ENCODE data around the gene TRMT112.

The TRMT112 gene

GRCh38 chr11:64352099-64352994 lies 35.0 kb upstream of the TRMT112 start:
- in situ Hi-C loops (cut with MboI; ENCODE audit: low sequenced_read_pairs): no loop called here

DNA sequence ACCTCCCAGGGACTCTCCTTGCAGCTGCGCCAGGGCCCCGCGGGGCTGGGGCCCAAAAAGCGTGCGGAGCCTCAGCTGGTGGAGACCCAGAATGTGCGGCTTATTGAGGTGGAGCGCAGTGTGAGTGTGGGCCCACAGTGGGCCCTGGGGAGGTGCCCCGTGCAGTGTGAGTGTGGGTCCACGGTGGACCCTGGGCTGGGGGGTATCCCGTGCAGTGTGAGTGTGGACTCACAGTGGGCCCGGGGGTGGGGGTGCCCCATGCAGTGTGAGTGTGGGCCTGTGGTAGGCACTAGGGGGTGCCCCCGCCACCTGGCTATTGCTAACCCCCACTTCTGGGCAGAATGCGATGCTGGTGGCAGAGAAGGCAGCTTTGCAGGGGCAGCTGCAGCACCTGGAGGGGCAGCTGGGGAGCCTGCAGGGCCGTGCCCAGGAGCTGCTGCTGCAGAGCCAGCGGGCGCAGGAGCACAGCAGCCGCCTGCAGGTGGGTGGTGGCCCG lies 33.8 kb upstream of the TRMT112 start:
- in situ Hi-C loops (cut with MboI; ENCODE audit: low sequenced_read_pairs): no loop called here

DNA sequence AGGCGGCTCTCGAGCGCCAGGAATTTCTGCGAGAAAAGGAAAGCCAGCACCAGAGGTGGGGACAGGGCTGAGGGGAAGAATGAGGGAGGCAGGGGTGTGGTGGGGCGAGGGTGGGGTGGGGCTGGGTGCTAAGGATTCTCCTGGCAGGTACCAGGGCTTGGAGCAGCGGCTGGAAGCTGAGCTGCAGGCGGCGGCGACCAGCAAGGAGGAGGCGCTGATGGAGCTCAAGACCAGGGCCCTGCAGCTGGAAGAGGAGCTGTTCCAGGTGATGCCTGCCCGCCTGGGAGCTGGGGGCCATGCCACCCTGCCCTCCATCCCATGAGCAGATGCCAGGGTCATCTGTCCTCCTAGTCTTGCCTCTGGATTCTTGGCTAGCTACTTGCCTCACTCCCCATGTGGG lies 32.0 kb upstream of the TRMT112 start:
- in situ Hi-C loops (cut with MboI; ENCODE audit: low sequenced_read_pairs): no loop called here

- in situ Hi-C loops (cut with MboI; ENCODE audit: low sequenced_read_pairs): no loop called here
These were observed 31.6 kb upstream of the TRMT112 start for GRCh38 chr11:64349025-64349387.

- in situ Hi-C loops (cut with MboI; ENCODE audit: low sequenced_read_pairs): no loop called here
These were observed 31.1 kb upstream of the TRMT112 start for GRCh38 chr11:64348383-64349024.

DNA sequence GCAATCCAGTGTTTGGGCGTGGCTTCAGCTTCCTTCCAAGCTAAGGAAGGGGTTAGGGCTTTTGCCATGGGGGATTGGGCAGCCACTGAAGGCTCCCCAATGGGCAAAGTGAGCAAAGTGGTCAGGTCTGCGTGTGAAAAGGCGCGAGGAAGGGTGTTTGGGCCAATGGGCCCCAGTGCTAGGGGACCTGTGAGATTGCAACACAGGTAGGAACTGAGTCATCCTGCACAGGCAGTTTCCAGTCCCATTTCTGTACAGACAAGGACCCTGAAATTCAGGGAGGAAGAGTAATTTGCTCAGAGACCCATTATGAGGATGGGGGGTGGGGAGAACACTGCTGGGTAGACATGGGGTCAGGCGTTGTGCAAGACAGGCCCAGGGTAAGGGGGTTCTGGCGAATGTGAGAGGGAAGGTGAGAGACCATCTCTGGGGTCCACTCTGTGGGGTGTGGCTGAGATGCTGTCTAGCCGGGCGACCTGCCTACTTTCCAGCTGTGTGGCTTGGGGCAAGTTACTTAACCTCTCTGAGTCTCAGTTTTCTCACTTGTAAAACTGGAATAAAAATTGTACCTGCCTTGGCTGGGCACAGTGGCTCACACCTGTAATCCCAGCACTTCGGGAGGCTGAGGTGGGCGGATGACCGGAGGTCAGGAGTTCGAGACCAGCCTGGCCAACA lies 30.0 kb upstream of the TRMT112 start:
- in situ Hi-C loops (cut with MboI; ENCODE audit: low sequenced_read_pairs): no loop called here

DNA sequence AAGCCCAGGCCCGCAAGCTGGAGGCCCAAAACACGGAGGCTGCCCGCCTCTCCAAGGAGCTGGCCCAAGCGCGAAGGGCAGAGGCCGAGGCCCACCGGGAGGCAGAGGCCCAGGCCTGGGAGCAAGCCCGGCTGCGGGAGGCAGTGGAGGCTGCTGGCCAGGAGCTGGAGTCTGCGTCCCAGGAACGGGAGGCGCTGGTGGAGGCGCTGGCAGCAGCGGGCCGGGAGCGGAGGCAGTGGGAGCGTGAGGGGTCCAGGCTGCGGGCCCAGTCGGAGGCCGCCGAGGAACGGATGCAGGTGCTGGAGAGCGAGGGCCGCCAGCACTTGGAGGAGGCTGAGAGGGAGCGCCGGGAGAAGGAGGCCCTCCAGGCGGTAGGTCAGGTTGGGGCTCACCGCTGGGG lies 27.4 kb upstream of the TRMT112 start:
- in situ Hi-C loops (cut with MboI; ENCODE audit: low sequenced_read_pairs): no loop called here

GRCh38 chr11:64343767-64344559 lies 26.6 kb upstream of the TRMT112 start:
- in situ Hi-C loops (cut with MboI; ENCODE audit: low sequenced_read_pairs): no loop called here

DNA sequence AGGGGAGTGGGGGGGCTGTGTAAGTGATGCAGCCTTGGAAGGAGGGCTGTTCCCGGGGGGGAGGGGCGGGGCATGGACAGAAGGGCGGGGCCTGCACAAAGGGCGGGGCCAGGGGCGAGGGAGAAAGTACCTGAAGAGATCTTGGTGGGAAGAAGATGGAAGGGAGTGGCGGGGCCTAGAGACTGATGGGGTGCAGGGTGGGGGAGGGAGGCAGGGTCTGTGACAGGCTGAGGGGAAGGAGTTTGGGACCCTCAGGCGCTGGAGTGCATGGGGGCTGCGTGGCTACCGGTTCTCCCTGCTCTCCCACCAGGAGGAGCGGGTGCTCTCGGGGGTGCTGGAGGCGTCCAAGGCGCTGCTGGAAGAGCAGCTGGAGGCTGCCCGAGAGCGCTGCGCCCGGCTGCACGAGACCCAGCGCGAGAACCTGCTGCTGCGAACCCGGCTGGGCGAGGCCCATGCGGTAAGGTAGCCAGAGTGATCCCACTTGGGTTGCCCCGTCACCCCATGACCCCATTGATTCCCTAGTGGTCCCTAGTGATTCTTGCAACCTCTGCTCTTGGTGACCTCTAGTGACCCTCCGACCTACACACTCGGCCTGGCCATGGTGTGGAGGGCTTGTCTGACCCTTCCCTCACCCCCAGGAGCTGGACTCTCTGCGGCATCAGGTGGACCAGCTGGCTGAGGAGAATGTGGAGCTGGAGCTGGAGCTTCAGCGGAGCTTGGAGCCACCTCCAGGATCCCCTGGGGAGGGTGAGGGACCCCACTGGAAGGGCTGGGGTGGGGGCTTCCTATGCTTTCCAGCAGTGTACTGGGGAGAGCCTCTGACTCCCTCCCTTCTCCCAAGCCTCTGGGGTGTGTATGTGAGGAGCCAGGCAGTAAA lies 25.7 kb upstream of the TRMT112 start:
- in situ Hi-C loops (cut with MboI; ENCODE audit: low sequenced_read_pairs): no loop called here

DNA sequence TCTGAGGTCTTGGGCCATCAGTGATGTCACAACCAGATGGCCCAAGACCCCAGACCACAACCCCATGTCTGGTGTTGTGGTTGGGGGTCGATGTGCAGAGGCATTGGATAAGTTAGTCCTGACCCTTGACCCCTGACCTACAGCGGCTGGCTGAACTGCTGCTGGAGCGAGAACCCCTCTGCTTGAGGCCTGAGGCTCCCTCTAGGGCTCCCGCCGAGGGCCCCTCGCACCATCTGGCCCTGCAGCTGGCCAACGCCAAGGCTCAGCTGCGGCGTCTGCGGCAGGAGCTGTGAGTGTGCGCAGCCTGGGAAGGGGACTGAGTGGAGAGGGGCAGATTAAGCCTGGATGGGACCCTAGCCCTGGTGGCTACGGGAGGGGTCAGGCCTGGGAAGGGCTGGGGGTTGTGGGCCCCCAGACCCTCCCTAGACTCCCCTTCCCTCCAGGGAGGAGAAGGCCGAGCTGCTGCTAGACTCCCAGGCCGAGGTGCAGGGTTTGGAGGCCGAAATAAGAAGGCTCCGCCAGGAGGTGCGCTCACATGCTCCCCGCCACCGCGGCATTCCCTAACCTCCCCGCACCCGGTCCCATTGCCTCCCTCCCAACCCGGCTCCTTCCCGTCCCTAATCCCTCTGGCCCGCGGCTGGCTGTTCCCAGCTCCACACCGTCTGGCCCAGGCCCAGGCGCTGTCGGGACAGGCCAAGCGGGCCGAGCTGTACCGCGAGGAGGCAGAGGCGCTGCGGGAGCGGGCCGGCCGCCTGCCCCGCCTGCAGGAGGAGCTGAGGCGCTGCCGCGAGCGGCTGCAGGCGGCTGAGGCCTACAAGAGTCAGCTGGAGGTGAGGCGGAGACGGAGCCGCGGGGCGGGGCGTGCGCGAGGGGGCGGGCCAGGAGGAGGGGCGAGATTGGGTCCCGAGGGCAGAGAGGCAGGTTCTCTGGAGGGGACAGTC lies 24.8 kb upstream of the TRMT112 start:
- in situ Hi-C loops (cut with MboI; ENCODE audit: low sequenced_read_pairs): no loop called here

DNA sequence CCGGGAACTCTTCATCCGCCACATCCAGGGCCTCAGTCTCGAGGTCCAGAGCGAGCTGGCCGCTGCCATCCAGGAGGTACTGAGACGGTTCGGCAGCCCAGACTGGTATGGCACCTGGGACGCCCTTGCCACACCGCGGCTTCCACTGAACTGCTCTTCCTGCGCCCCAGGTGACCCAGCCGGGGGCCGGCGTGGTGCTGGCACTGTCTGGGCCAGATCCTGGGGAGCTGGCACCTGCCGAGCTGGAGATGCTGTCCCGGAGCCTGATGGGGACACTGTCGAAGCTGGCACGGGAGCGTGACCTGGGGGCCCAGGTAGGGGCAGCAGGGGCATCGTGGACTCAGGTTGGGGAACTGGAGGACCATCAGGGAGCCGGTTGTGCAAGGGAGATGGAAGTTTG lies 24.1 kb upstream of the TRMT112 start:
- in situ Hi-C loops (cut with MboI; ENCODE audit: low sequenced_read_pairs): no loop called here

DNA sequence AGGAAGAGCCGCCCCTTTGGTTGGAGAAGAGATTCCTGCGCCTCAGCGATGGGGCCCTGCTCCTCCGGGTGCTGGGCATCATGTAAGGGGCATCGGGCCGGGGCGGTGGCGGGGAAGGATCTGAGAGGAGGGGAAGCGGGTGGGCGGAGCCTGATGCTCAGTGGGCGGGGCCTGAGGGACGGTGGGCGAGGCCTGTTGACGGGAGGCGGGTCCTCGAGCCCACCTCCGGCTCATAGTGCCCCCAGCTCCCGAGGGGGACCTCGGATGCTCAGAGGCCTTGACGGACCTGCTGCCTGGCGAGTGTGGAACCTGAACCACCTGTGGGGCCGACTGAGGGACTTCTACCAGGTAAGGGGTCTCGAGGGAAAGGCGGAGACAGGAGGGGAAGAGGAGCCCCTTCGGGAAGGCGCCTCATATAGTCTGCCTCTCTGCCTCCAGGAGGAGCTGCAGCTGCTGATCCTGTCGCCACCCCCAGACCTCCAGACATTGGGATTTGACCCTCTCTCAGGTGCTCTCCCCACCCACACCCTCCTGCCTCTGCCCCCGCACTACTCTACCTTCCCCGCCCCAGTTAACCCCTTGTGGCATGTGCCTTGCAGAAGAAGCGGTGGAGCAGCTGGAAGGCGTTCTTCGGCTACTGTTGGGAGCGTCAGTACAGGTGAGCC lies 23.4 kb upstream of the TRMT112 start:
- in situ Hi-C loops (cut with MboI; ENCODE audit: low sequenced_read_pairs): no loop called here

- in situ Hi-C loops (cut with MboI; ENCODE audit: low sequenced_read_pairs): no loop called here
These were observed 22.5 kb upstream of the TRMT112 start, which contains the start of gene CCDC88B for GRCh38 chr11:64339754-64340408. Gene CCDC88B (plus strand): TSS chr11:64340204. CDS start chr11:64340267, 63 bp downstream.

GRCh38 chr11:64339286-64339685 lies 21.9 kb upstream of the TRMT112 start:
- in situ Hi-C loops (cut with MboI; ENCODE audit: low sequenced_read_pairs): no loop called here

DNA sequence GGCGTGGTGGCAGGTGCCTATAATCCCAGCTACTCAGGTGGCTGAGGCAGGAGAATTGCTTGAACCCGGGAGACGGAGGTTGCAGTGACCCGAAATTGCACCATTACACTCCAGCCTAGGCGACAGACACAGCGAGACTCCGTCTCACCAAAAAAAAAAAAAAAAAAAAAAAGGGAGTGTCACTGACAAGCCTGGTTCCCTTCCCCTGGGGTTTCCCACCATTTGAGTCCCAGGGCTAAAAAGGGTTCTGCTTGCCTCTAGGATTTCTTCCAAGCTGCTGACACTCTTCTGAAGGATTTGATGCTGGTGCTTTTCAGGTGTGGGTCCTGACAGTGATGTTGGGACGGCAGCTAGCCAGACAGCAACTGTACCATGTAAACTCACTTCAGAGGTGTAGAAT lies 21.4 kb upstream of the TRMT112 start:
- in situ Hi-C loops (cut with MboI; ENCODE audit: low sequenced_read_pairs): no loop called here

DNA sequence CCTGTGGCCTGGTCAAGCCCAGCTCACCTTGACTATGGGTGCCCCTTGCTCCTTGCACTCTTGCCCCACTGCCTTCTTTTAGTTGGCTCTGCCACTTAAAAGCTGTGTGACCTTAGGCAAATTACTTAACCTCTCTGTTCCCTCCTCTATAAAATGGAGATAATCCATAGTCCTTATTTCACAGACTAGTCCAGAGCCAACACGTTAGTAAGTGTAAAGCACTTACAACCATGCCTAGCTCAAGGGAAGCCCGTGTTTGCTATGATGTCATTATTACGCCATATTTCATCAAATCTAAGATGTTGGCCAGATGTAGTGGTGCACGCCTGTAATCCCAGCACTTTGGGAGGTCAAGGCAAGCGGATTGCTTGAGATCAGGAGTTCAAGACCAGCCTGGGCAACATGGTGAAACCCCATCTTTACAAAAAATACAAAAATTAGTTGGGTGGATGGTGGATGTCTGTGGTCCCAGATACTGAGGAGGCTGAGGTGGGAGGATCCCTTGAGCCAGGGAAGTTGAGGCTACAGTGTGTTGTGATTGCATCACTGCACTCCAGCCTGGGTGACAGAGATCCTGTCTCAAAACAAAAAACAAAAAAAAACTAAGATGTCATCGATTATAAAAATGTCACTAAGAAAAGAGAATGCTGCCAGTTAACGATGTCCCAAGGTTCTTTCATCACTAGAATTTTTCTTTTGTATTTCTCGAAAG lies 20.3 kb upstream of the TRMT112 start:
- in situ Hi-C loops (cut with MboI; ENCODE audit: low sequenced_read_pairs): no loop called here

Measured in HL-60/S4 treated with retinoic acid at 250 ng/mL for 4 days and 3 days (cell line).